GM06990 (cell line): ENCODE results near the gene PIK3AP1.

ENCODE experiments used
- DNase-seq: peaks from one replicate; pipeline ENCODE4 v3.0.0-alpha.2; 2011; ENCODE audit not compliant: insufficient read length; ENCODE audit errors: extremely low read depth
- H3K27me3 ChIP-seq: replicated peaks from 2 replicates; pipeline ENCODE4 v1.6.0; 2011; ENCODE audit warnings: low read length; ENCODE audit not compliant: control insufficient read depth, insufficient read depth
- H3K36me3 ChIP-seq: 2 replicates; pipeline ENCODE4 v1.5.1; 2011; ENCODE audit warnings: low read length; ENCODE audit not compliant: control insufficient read depth, insufficient read depth
- H3K4me3 ChIP-seq: replicated peaks from 2 replicates; pipeline ENCODE4 v1.5.1; 2011; ENCODE audit warnings: low read depth, mild to moderate bottlenecking, control low read depth, low read length
- TF ChIP-seq, protein P1 (sequence below): IDR thresholded peaks from 2 replicates; pipeline ENCODE4 v1.5.1; 2011; ENCODE audit warnings: low read length, control low read depth, mild to moderate bottlenecking, inconsistent platforms; ENCODE audit not compliant: insufficient read depth, poor library complexity, severe bottlenecking

Gene PIK3AP1

DNA sequence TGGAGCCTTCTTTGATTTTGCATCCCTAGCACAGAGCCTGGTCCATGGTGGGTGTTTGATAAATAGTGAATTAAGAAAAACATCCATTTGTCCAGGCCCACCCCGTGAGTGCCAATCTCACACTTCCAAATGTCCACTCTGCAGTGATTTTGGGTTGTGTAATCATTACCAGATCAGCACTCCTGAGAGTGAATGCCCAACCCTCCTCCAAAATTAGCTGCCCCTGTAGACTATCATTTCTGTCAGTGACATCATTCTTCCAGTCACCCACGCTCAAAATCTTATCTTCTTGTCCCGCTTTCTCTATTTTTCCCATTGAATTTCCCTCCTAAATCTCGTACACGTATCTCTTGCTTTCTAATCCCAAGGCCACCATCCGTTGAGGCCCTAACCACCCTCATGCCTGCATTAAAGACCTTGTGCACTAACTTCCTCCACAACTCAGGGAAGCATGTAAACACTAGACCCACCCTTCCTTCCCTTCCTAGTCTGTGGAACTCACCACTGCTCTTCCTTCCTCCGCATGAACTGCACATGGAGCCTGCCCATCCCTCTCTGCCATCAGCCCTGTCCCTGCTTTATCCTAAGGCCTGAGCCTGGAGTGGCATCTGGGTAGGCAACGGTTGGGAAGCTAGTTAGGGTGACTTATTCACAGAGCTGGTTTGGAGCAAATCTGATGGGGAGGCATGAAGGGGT, 32.8 kb downstream of the PIK3AP1 start:
- no peak for DNase-seq
- no peak overlapping the region for H3K4me3 ChIP-seq

DNA sequence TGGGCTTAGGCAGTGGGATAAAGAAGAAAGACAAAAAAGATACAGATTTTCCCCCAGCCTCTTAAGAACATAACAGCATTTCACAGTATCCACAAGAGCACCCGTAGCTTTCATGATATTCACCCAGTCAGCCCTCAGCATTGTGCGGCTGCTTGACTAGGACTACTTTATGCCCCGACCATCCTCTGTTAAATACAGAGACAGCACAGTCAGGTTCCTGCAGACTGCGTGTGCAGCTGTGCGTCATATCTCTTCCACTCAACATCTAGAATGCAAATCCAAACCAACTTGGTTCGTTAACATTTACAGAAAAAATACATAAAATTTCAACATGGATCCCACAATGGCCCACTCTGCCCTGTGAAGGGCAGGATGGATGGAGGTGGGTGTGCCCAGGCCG, 33.8 kb downstream of the PIK3AP1 start:
- H3K4me3 ChIP-seq = no peak overlapping the region
- H3K36me3 ChIP-seq = peaks cover 11% of the 10 kb centered on the region
- no peak for DNase-seq
- TF ChIP-seq, protein P1, sequence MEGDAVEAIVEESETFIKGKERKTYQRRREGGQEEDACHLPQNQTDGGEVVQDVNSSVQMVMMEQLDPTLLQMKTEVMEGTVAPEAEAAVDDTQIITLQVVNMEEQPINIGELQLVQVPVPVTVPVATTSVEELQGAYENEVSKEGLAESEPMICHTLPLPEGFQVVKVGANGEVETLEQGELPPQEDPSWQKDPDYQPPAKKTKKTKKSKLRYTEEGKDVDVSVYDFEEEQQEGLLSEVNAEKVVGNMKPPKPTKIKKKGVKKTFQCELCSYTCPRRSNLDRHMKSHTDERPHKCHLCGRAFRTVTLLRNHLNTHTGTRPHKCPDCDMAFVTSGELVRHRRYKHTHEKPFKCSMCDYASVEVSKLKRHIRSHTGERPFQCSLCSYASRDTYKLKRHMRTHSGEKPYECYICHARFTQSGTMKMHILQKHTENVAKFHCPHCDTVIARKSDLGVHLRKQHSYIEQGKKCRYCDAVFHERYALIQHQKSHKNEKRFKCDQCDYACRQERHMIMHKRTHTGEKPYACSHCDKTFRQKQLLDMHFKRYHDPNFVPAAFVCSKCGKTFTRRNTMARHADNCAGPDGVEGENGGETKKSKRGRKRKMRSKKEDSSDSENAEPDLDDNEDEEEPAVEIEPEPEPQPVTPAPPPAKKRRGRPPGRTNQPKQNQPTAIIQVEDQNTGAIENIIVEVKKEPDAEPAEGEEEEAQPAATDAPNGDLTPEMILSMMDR = no peak
- no peaks in the 10 kb centered on the region for H3K27me3 ChIP-seq

More for the DNA sequence above, 32.8 kb downstream of the PIK3AP1 start:
- Histone ChIP-seq H3K36me3 (peaks cover 8% of the 10 kb centered on the region), H3K27me3 (no peaks in the 10 kb centered on the region)
- TF ChIP-seq, protein P1 = no peak

DNA sequence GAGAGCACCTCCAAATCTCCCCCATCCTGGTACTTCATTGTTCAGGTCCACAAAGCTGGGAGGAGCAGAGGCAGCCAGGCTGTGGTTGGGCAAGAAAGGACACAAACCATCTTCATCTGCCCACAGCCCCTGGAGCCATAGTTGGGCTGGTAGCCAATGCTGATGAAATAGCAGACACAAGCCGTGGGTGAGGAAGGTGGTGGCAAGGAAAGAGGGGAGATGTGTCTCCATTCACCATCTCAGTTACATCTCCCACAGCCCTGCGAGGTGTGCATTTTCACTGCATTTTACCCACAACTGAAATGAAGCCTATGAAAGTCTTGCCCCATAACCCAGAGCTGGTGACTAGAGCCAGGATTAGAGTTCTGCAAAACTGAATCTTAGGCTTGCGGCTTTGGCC, 35.0 kb downstream of the PIK3AP1 start:
- no peak for DNase-seq
- TF ChIP-seq, protein P1 = no peak
- H3K27me3 ChIP-seq = no peaks in the 10 kb centered on the region
- peaks cover 11% of the 10 kb centered on the region for H3K36me3 ChIP-seq
- H3K4me3 ChIP-seq = no peak overlapping the region

DNA sequence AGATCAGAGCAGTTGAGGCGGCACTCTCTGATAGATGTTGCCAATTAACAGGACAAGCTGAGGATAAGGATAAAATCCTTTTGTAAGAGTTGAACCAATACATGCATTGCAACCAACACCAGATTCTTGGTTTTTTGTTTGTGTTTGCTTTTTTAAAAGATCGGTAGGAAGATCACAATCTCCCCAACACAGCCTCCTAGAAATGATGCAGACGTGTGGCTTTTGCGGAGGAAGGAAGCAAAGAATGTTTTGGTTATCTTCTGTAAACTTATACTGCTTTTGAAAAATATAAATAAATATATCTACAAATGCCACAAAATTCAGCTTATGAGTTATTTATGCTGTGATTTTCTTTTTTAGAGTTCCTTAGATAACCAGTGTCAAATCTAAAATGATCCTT, 35.5 kb downstream of the PIK3AP1 start:
- no peaks in the 10 kb centered on the region for H3K27me3 ChIP-seq
- no peak overlapping the region for H3K4me3 ChIP-seq
- TF ChIP-seq, protein P1 = no peak
- H3K36me3 ChIP-seq = peaks cover 11% of the 10 kb centered on the region
- no peak for DNase-seq

DNA sequence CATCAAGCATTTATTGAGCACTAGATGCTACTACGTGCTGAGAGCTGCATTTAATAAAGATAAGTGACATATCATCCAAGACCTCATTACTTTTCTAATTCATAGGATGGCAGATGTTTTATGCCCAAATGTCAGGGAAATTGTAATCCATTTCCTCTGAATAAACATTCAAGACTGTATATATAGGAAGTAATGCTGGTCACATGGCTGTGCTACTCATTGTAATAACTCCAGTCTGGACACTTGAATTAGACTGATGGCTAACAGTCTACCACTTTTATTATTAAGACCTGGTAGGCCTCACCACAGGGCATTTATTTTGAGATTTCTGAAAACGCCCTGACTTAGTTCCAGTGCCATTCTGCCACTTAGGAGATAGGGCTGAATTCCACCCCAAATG, 36.6 kb downstream of the PIK3AP1 start:
- no peaks in the 10 kb centered on the region for H3K27me3 ChIP-seq
- no peak for DNase-seq
- peaks cover 9% of the 10 kb centered on the region for H3K36me3 ChIP-seq
- TF ChIP-seq, protein P1 = no peak
- no peak overlapping the region for H3K4me3 ChIP-seq

DNA sequence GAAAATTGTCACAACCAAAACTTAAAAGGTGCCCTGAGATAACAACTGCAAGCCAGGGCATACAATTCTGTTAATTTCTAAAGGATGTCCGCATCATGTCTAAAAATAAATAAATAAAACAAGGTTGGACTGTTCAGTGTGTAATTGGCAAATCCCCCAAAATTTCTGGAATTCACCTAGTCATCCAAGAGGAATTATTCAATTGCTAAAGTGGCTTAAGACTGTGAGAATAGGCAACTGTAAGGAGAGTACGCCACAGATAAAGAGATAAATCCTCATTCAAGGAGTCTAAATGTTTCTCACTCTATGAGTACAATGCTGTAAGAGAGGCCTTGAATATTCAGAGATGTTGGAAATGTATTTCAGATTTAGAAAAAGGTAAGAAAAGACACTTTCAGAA, 37.2 kb downstream of the PIK3AP1 start:
- Histone ChIP-seq H3K27me3 (no peaks in the 10 kb centered on the region), H3K4me3 (no peak overlapping the region), H3K36me3 (peaks cover 9% of the 10 kb centered on the region)
- no peak for DNase-seq
- TF ChIP-seq, protein P1 = no peak
